ENCODE data around the gene SIL1. TPM values are rescaled to one million over a fixed set of nuclear protein-coding genes. Genes with fewer than 3 reads are reported as not detected.

SIL1 gene
- total RNA-seq, 2 donors from 2014 or later = 42.8 to 55.1 TPM

DNA sequence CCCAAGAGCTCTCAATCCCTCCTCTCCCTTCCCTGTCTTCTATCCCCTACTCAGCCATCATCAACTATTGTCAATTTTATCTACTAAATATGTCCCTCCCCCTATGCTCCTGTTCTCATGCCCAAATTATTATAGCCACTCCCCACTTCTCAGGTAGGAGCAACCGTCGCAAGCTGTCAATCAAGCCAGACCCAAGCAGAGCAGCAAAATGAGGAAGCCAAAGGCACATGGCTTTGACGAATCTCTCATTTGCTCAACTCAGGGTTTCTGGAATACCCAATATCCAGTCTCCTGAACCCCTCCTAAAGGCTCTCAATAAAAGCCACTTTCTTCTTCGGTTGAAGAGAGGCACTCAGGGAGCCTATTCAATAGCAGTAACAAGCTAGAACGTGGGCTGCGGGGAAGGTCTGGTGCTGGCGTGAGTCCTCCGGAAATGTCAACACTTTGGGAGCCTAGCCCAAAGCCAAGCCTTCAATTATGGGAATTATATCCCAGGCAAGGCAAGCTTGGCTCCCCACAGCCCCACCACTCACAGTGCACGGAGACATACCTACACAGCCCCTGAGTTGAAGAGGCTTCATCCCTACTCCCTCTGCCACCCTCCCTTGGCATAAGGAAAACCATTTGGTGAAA, 47.7 kb downstream of the SIL1 start:
- intact Hi-C loops (cut with DNase I) = loop anchor here in 1 of 2 donors (5.0 kb wide), 1 partner anchor 42 kb away; no protein-coding TSS in a partner anchor
- DNase-seq (ENCODE audit: low spot score) = no peak

DNA sequence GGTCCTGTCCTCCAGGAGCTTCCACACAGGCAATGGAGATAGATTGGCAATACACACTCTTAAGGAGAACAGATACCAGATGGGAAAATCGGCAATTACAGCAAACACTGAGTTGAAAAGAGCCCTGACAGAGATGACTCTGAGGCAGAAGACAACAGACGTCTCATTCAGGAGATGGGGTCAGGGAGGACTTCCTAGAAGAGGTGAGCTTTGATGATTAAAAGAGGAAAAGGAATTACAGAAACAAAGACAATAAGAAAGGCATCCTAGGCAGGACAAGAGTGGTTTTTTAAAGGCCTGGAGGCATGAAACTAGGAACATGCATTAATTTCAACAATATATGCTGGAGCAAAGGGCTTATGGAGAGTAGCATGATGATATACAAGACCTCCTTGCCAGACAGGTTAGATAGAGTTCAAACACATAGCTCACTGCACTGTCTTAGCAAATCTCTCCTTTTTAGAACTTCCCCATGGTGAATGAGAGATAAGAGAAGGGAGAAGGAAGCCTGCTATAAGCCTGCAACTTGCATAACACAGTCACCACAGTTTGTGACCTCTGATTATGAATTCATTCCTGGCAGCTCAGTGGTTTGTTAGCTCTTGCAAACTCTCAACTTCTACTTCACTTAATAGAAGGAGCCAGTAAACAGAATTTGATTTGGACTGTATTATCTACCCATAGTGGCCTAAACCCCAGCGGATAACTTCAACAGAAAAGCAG, 48.5 kb downstream of the SIL1 start:
- intact Hi-C loops (cut with DNase I) = loop anchor here in 1 of 2 donors (5.0 kb wide), 1 partner anchor 43 kb away; no protein-coding TSS in a partner anchor
- no peak for DNase-seq (ENCODE audit: low spot score)

DNA sequence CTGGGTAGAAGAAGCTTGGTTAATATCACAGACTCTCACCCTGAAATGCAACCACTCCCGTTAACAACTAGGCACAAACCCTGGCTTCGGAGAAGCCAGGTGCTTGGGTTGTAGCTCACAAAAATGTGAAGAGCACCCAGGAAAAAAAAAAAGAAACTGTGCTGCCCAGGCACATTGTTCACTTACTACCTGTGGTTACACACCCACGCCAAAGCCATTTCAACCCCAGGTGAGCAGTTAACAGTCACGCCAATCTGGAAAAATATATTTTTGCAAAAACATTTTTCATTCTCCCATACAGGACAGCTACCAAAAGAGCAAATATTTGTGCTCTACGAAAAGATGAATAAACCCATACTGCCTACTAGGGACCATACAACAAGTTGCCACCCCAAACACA, 49.2 kb downstream of the SIL1 start:
- intact Hi-C loops (cut with DNase I) = no loop called here
- no peak for DNase-seq (ENCODE audit: low spot score)

DNA sequence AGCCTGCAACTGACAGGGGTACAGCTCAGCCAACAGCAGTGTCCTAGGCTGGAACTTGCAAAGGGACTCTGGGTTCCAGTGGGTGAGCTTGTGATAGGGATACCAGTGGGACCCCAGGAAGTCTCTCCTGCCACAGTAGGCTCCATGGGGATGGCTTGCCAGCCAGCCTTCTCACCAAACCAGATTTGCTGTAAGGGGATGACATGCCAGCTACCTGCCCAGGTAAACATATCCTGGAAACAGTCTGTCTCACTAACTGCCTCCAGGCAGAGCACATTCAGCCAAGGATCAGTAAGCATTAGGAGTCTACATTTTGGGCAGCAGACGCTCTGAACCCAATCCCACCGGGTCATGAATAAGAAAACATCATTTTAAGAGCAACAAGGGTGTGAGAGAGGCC, 49.9 kb downstream of the SIL1 start:
- intact Hi-C loops (cut with DNase I) = no loop called here
- no peak for DNase-seq (ENCODE audit: low spot score)

DNA sequence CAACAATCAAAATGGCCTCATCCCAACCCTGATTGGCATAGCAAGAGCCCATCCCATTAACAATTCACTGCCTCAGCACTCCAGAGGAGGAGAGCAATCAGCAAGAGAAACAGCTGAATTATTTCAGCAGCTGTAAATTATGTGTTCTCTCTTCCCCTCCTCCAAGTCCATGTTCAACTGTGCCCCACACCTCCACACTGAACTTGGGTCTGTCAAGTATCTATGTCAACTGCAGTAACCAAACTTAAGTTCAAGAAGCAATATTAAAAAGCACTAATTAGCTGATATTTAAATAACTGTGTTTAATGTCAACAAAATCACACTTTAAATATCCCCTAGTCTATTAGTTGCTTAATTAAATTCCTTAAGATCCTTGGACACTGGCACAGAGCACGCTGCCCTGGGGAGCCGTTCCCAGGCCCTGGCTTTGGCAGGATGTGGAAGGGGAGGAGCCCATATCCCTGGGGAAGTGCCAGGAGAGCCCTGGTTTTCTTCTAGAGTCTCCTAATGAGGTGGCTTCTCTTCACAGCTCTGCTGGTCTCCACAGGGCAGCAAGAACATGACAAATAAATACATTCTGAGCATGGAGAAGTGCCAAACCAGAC, 50.6 kb downstream of the SIL1 start:
- intact Hi-C loops (cut with DNase I) = no loop called here
- DNase-seq (ENCODE audit: low spot score) = peak; percentile 82

DNA sequence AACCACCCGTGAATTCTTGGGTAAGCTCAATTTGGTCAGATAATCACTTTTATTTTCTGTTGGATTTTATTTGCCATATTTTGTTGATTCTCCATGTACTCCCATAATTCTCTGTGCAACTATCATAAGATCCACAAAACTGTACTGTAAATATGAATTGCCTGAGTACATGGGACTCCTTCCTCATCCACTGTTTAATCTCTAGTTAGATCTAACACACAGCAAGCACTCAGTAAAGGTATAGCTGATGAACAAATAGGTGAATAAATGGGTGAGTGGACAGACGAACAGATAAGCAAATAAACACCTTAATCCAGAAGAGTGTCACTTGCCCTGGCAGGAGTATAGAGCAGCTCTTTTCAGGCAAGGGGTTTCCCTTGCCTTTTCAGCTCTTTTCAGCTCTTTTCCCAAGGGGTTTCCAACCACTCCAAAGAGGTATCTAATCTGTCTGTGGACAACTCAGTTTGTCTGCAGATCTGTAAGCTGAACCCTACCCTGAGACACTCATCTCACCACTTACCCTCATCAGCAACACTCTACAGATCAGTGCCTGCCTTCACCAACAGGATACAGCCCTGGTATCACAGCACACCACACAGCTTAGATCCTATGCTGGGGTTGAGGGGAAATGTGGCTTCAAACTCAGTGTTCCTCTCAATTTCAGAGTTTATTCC, 51.2 kb downstream of the SIL1 start:
- no peak for DNase-seq (ENCODE audit: low spot score)
- intact Hi-C loops (cut with DNase I) = no loop called here

DNA sequence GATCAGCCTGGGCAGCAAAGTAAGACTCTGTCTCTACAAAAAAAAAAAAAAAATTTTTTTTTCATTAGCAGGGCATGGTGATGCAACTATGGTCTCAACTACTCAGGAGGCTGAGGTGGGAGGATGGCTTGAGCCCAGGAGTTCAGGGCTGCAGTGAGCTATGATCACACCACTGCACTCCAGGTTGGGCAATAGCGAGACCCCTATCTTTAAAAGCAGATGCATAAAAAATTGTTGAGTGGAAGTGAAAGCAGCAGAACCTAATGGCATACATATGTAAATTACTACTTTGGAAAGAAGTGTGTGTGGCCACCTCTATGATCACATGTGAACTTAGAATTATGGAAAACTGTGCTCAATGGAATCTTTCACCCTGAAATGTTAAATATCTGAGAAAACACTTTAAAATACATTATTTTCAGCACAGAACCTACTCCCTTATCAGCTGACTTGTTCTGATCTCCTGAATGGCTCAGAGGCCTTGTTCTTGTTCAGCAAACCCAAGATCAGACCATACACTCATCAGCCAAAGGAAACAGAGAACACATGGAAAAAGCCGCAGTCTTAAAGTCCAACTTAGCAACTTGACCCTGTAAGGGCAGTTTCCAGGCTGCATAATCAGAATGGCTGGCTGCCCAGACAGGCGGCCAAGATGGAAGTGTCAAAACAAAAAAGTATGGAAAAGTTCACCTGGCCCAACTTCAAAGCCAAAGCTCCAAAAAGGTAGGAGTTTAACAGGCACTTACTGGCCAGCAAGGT, 56.5 kb downstream of the SIL1 start:
- intact Hi-C loops (cut with DNase I) = no loop called here
- DNase-seq (ENCODE audit: low spot score) = peak; percentile 83

DNA sequence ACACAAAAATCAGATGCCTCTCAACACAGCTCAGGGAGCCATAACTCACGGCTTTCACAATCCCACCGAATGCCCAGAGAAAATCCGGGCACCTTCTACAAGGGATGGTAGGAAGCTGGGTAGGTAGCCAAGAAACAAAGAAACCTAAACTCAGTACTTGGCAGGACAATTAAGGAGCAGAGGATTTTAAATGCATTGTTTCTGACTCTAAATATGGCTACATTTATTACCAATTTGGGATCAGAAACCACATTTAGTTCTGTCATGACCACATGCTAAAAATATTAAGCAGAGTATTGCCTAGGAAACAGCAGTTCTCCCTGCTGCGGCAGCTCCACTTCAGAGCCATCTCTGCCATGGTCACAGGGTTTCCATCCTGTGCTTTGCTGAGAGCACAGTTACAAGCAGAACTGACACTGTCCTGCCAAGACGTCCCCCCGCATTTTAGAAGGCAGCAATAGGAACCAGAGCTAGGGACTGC, 57.5 kb downstream of the SIL1 start:
- intact Hi-C loops (cut with DNase I) = no loop called here
- no peak for DNase-seq (ENCODE audit: low spot score)

DNA sequence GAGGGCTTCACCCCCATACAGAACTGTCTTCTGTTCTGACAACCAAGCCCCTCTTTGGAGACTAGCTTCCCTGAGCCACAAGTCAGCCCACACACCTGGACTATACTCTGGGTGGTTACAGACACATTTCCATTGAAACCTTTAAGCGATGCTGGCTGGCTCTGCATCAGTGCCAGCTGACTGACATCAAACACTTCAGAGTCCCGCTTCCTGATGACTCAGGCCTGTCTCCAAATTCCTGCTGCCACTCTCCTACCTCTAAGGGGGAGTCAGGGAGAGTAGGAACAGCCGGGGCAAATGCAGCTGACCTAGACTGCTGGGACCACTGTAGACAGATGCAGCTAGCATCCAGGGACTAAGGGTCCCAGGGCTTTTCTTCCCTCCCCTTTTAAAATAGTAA, 59.4 kb downstream of the SIL1 start:
- intact Hi-C loops (cut with DNase I) = no loop called here
- DNase-seq (ENCODE audit: low spot score) = no peak

DNA sequence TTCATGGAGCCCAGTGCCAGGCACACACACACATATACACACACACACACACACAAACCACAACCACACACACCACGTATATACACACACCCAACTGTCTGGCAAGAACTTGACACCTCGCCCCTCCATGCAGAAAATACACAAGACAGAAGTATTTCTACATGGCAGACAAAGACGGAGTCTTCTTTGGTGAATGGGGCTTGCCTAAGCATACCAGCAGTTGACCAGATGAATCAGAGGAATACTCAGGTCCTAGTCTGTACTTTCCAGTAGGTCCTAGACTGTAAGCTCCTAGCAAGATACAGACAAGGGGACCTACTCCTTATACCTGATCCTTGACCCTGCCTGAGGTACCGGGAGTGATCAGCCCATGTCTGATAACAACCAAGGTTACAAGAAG, 60.1 kb downstream of the SIL1 start:
- intact Hi-C loops (cut with DNase I) = no loop called here
- no peak for DNase-seq (ENCODE audit: low spot score)

DNA sequence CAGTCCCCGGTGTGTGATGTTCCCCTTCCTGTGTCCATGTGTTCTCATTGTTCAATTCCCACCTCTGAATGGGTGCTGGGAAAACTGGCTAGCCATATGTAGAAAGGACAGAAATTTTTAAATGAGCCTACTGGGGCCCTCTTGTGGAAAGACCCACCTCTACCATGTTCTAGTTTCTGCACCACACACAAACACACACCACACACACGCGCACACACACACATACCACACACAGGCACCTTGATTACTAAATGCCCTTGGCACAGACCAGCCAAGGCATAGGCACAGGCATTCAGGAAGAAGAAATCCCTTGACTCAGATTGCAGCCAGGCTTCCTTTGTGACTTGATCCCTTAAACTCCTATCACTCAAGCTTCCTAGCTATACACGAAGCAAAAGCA, 60.5 kb downstream of the SIL1 start:
- DNase-seq (ENCODE audit: low spot score) = no peak
- intact Hi-C loops (cut with DNase I) = no loop called here

DNA sequence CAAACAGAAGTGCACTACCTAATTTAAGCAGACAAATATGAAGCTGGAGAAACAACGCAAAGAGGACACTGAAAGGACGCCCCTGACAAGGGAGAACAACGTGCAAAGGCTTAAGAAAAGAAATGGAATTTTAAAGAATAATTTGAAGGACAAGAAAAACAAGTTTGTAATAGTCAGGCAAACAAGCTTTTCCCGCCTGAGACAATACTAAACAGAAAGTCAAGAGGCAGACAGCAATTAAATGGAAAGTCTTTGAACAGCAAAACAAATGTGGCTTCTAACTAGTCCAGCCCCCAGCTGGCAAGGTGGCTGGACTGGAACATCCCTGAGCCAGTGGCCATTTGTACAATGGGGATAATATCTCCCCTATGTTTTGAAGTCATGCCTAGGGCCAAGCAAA, 63.3 kb downstream of the SIL1 start:
- DNase-seq (ENCODE audit: low spot score) = no peak
- intact Hi-C loops (cut with DNase I) = no loop called here

DNA sequence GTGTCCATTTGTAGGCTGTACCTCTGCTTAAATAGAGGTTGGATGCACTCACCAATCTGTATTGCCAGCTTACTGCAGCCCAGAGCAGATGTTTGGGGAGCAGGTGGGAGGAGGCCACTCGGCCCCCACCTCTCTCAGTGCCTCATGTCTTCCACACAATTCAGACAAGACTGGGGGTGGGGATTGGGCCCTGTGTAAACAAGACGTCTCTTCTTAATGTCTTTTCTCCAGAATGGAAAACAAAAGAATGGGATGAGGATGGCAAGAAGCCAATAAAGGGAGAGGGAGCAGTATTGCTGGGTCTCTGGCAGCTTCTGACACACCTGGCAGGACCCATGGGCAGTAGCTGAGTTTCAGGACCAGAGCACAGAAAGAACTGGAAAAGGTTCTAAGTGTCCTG, 64.9 kb downstream of the SIL1 start:
- intact Hi-C loops (cut with DNase I) = no loop called here
- DNase-seq (ENCODE audit: low spot score) = no peak

DNA sequence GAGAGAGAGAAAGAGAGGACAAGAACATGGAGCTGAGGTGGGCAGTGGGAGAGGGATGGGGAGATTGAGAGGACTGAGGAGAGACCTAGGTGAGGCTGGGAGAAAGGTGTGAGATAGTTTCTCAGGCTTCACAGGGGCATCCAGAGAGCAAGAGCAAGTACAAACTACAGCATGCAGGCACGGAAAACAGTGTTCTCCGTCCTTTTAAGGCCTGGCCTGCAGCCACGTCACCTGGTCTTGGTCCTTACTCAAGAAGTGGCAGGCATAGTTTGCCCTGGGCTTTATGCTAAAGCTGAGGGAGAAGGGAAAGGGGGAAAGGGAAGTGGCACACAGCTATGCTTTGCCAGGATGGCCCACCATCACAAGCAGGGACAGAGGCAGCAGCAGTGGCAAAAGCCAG, 65.7 kb downstream of the SIL1 start:
- intact Hi-C loops (cut with DNase I) = no loop called here
- no peak for DNase-seq (ENCODE audit: low spot score)

DNA sequence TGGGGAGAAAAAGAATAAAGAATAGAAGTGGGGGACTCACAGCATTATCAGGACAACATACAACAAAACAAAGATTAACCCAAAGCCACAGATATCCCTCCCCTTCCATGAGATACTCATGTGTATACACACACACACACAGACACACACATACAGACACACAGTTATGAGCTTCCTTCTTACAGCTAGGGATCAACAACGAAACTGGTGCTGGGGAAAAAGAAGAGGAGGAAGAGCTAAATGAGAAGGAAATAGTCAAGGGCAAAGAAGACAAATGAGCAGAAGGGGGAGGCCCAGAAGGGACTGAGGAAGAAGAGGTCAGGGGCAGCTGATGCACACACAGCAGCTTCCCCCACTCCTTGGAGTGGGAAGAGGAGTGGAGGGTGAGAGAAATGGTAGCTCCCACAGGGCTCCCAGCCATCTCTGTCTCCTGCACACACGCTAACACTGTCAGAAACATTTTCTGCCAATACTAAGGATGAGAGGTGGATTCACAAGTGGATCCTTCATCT, 66.2 kb downstream of the SIL1 start:
- DNase-seq (ENCODE audit: low spot score) = no peak
- intact Hi-C loops (cut with DNase I) = no loop called here

DNA sequence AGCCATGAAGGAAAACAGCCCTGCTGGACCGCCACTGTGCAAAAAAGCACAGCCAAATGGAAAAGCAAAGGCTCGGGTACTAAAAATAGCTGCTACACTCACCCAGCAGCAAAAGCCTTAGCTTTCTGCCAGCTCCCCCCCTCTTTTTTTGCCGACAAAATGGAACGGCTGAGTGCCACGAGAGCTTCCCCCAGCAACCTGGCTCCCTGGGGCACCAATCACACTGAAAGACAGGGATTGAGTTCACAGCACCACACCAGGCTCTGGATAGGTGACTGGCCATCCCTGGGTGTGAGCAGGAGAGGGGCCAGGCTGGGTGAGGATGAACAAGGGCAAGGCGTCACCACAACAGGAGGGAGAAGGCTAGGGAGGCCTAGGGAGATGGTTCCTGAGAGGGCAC, 66.7 kb downstream of the SIL1 start:
- peak; percentile 85 for DNase-seq (ENCODE audit: low spot score)
- intact Hi-C loops (cut with DNase I) = no loop called here

DNA sequence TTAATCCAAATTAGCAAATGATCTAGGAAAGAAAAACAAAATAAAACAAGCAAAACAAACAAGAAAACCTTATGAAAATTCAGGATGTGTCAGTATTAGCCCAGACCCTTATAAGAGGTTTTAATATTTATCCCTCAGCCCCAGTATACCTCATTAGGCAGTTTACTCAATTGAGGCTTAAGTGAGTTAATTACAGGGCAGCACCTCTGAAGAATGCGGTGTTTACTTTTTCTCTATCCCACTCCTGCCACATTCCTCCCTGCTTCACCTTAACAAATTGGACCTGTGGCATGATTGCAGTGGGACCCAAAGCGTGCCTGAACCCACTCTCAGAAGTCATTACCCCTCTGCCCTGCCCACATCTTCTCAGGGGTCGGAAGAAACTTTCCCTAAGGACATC, 67.1 kb downstream of the SIL1 start:
- no peak for DNase-seq (ENCODE audit: low spot score)
- intact Hi-C loops (cut with DNase I) = no loop called here

DNA sequence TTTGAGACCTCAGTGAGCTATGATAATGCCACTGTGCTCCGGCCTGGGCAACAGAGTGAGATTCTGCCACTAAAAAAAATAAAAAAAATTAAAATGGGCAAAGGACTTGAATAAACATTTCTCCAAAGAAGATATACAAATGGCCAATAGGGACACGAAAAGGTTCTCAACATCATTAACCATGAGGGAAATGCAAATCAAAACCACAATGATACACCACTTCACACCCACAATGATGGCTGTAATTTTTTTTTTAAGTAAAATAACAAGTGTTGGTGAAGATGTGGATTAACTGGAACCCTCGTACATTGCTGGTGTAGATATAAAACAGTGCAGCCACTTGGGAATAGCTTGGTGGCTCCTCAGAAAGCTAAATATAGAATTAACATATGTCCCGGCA, 68.0 kb downstream of the SIL1 start:
- no peak for DNase-seq (ENCODE audit: low spot score)
- intact Hi-C loops (cut with DNase I) = no loop called here

DNA sequence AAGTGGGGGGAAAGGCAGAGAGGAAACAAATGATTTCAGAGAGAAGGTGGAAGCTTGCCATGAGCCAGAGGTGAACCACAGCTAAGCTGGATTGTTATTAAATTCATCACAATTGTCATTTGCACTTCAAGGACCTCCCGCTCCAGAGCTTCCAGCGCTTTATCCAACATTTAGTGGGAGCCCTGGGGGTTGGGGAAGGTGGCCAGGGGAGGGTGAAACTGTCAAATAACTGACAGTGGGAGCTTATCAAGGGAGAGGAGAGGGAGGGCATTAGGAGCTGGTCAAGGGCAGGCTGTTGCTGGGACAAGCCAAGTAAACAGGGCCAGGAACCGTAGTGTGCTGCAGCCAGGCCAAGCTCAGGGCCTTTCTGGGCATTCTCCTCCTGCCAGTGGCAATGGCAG, 71.5 kb downstream of the SIL1 start:
- DNase-seq (ENCODE audit: low spot score) = no peak
- intact Hi-C loops (cut with DNase I) = no loop called here
